ENCODE data around the gene RWDD1. TPM values are rescaled to one million over a fixed set of nuclear protein-coding genes. Genes with fewer than 3 reads are reported as not detected.

Gene RWDD1
- total RNA-seq, 1 donor from 2014 or later = 39.7 TPM

GRCh38 chr6:116577486-116577885, 6.2 kb downstream of the RWDD1 start:
- no peak for DNase-seq (ENCODE audit: low read depth)
- H3K4me3 ChIP-seq (ENCODE audit: low read depth, low read length) = no peak overlapping the region
- no peak for TF ChIP-seq CTCF (conservative IDR thresholded peaks at IDR 0.05; ENCODE audit: low read depth, low read length)

DNA sequence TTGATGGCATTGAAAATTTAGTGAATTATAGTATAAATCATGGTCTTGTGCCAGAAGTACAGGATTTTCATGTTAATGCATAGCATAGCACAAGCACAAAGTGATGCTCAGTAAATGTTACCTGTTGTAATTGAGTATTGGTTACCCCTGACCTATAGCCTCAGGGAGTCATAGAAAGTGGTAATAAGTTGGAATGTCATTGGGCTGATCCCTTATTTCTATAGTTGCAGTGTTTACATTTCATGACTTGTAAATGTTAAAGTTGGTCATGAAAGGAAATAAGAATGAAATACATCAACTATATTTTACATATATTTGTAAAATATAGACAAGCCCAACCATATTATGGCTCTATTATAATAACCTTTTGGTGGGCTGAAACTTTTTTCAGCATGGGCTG, 7.0 kb downstream of the RWDD1 start:
- no peak overlapping the region for H3K4me3 ChIP-seq (ENCODE audit: low read depth, low read length)
- no peak for DNase-seq (ENCODE audit: low read depth)
- no peak for TF ChIP-seq CTCF (conservative IDR thresholded peaks at IDR 0.05; ENCODE audit: low read depth, low read length)

GRCh38 chr6:116579143-116579542, 7.8 kb downstream of the RWDD1 start:
- DNase-seq (ENCODE audit: low read depth) = no peak
- no peak for TF ChIP-seq CTCF (conservative IDR thresholded peaks at IDR 0.05; ENCODE audit: low read depth, low read length)
- no peak overlapping the region for H3K4me3 ChIP-seq (ENCODE audit: low read depth, low read length)

GRCh38 chr6:116580198-116580597, 8.9 kb downstream of the RWDD1 start:
- DNase-seq (ENCODE audit: low read depth) = no peak
- TF ChIP-seq CTCF (conservative IDR thresholded peaks at IDR 0.05; ENCODE audit: low read depth, low read length) = no peak
- H3K4me3 ChIP-seq (ENCODE audit: low read depth, low read length) = no peak overlapping the region

- no peak overlapping the region for H3K4me3 ChIP-seq (ENCODE audit: low read depth, low read length)
- DNase-seq (ENCODE audit: low read depth) = no peak
- no peak for TF ChIP-seq CTCF (conservative IDR thresholded peaks at IDR 0.05; ENCODE audit: low read depth, low read length)
These were observed 15.0 kb downstream of the RWDD1 start for GRCh38 chr6:116586276-116586675.

GRCh38 chr6:116586738-116587137, 15.4 kb downstream of the RWDD1 start:
- no peak for DNase-seq (ENCODE audit: low read depth)
- no peak overlapping the region for H3K4me3 ChIP-seq (ENCODE audit: low read depth, low read length)
- TF ChIP-seq CTCF (conservative IDR thresholded peaks at IDR 0.05; ENCODE audit: low read depth, low read length) = no peak

DNA sequence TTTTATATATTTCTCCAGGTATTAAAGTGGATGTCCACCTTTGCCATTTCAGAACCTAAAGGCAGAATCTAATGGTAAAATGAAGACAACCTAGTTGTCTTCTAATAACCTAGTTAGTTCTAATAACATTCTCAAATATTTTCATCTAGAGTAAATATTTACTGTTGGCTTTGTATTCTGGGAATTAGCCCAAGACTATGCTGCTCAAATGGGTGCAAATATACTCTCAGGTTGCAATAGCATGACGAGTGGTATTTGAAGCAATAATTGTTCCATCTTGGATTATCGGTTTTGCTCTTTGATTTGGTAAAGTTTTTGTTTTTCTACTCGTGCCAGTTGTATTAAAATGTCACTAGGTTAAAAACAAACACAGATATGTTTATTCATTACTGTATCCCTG, 23.9 kb downstream of the RWDD1 start:
- no peak overlapping the region for H3K4me3 ChIP-seq (ENCODE audit: low read depth, low read length)
- DNase-seq (ENCODE audit: low read depth) = no peak
- no peak for TF ChIP-seq CTCF (conservative IDR thresholded peaks at IDR 0.05; ENCODE audit: low read depth, low read length)
